ENCODE measurements around the gene KIRREL2. TPM values are rescaled to one million over a fixed set of nuclear protein-coding genes. Genes with fewer than 3 reads are reported as not detected.
A peak's percentile ranks its signal among the peaks of the same experiment; 100 is the strongest.

KIRREL2 gene
- total and polyA plus RNA-seq, 3 experiments from 2014 or later = 0.62 to 0.83 TPM; not detected in 1

DNA sequence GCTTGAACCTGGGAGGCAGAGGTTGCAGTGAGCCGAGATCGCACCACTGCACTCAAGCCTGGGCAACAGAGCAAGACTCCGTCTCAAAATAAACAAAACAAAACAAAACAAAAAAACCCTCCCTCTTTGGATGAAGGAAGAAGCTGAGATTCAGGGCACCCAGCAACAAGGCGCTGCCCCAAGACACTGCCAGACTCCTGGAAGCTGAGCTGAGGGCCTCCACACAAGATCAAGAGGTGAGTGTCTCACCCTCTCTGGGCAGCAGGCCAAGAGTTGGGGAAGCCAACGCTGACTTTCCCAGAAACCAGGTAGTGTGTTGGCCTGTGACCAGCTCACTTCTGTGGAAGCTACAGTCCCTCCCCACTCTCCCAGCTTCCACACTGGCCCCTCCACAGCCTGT is 55.1 kb downstream of the KIRREL2 start:
- Histone ChIP-seq H3K27me3 (ENCODE audit: insufficient read depth, low read length, poor library complexity, severe bottlenecking) (no peaks in the 10 kb centered on the region), H3K27ac (ENCODE audit: low read depth, low read length) (no peak overlapping the region), H3K9me3 (ENCODE audit: low read length) (no peaks in the 10 kb centered on the region), H3K4me3 (ENCODE audit: low read length) (no peak overlapping the region), H3K36me3 (ENCODE audit: insufficient read depth, low read length) (no peaks in the 10 kb centered on the region), H3K4me1 (ENCODE audit: insufficient read depth, low read length) (peaks cover 23% of the 10 kb centered on the region)
- ChIA-PET POLR2A (interaction anchor here (0.6 kb wide), 1 partner anchor 44 kb away, joined by 3 read pairs; no protein-coding TSS in a partner anchor), CTCF (interaction anchor here (1.5 kb wide), 1 partner anchor 30 kb away, joined by 5 read pairs; no protein-coding TSS in a partner anchor)
- H3K4me3 Mint-ChIP-seq = no peak overlapping the region
- H3K27ac Mint-ChIP-seq = peak overlapping the region in 2 of 8 donors; percentile 35 to 81
- no peak for DNase-seq
- no peaks in the 10 kb centered on the region for H3K9me3 Mint-ChIP-seq
- peaks cover 11 to 17% (median 13%) of the 10 kb centered on the region in 3 donors for H3K4me1 Mint-ChIP-seq
- no peaks in the 10 kb centered on the region for H3K36me3 Mint-ChIP-seq
- H3K27me3 Mint-ChIP-seq = no peaks in the 10 kb centered on the region

DNA sequence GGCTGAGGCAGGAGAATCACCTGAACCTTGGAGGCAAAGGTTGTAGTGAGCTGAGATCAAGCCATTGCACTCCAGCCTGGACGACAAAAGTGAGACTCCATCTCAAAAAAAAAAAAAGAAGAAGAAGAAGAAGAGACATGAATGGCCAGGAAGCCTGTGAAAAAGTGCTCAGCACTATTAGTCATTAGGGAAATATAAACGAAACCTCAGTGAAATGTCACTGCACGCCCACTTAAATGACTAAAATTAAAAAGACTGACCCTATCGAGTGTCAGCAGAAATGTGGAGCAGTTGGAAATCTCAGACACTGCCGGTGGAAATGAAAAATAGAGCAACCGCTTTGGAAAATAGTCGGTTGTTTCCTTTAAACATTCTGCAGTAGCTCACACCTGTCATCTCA is 56.9 kb downstream of the KIRREL2 start:
- no peak overlapping the region for H3K27ac ChIP-seq (ENCODE audit: low read depth, low read length)
- POLR2A ChIA-PET = interaction anchor here (0.5 to 0.6 kb wide), 2 partner anchors 96 to 252 kb away, joined by 3 to 6 read pairs; no protein-coding TSS in a partner anchor
- CTCF ChIA-PET = interaction anchor here (0.7 kb wide), 1 partner anchor 1077 kb away, joined by 5 read pairs; no protein-coding TSS in a partner anchor

GRCh38 chr19:35915443-35915842 is 58.7 kb downstream of the KIRREL2 start:
- CTCF ChIA-PET = interaction anchor here (1.5 kb wide), 1 partner anchor 16 kb away, joined by 3 read pairs; no protein-coding TSS in a partner anchor
- Mint-ChIP-seq H3K4me3 (no peak overlapping the region), H3K9me3 (no peaks in the 10 kb centered on the region), H3K36me3 (no peaks in the 10 kb centered on the region), H3K27ac (no peak overlapping the region), H3K4me1 (peaks cover 0 to 4% (median 0%) of the 10 kb centered on the region in 3 donors), H3K27me3 (no peaks in the 10 kb centered on the region)
- POLR2A ChIA-PET = no interaction called here
- H3K27ac ChIP-seq (ENCODE audit: low read depth, low read length) = no peak overlapping the region
- H3K9me3 ChIP-seq (ENCODE audit: low read length) = no peaks in the 10 kb centered on the region
- H3K4me3 ChIP-seq (ENCODE audit: low read length) = no peak overlapping the region
- no peak for DNase-seq
- H3K4me1 ChIP-seq (ENCODE audit: insufficient read depth, low read length) = no peaks in the 10 kb centered on the region
- no peaks in the 10 kb centered on the region for H3K27me3 ChIP-seq (ENCODE audit: insufficient read depth, low read length, poor library complexity, severe bottlenecking)
- no peaks in the 10 kb centered on the region for H3K36me3 ChIP-seq (ENCODE audit: insufficient read depth, low read length)

More for the DNA sequence above, 56.9 kb downstream of the KIRREL2 start:
- no peaks in the 10 kb centered on the region for H3K27me3 Mint-ChIP-seq
- no peak overlapping the region for H3K4me3 ChIP-seq (ENCODE audit: low read length)
- no peak for DNase-seq
- peaks cover 3 to 9% (median 5%) of the 10 kb centered on the region in 3 donors for H3K4me1 Mint-ChIP-seq
- H3K27me3 ChIP-seq (ENCODE audit: insufficient read depth, low read length, poor library complexity, severe bottlenecking) = no peaks in the 10 kb centered on the region
- no peaks in the 10 kb centered on the region for H3K9me3 Mint-ChIP-seq
- H3K4me1 ChIP-seq (ENCODE audit: insufficient read depth, low read length) = peaks cover 12% of the 10 kb centered on the region
- no peaks in the 10 kb centered on the region for H3K36me3 ChIP-seq (ENCODE audit: insufficient read depth, low read length)
- H3K9me3 ChIP-seq (ENCODE audit: low read length) = no peaks in the 10 kb centered on the region
- H3K4me3 Mint-ChIP-seq = no peak overlapping the region
- H3K27ac Mint-ChIP-seq = no peak overlapping the region
- no peaks in the 10 kb centered on the region for H3K36me3 Mint-ChIP-seq

Other genes with a start within 250 kb of the KIRREL2 start
- gene HAUS5, start 244.2 kb upstream of the KIRREL2 start, total RNA-seq = 10 to 100 TPM; 37.3 to 39.3 TPM
- gene HAUS5, start 244.2 kb upstream of the KIRREL2 start, polyA plus RNA-seq = 6.7 TPM
- 100 to 1,000 TPM; 109 to 116 TPM for gene RBM42, start 227.9 kb upstream of the KIRREL2 start, total RNA-seq
- 62.4 TPM for gene RBM42, start 227.9 kb upstream of the KIRREL2 start, polyA plus RNA-seq
- 1 to 10 TPM; 1.2 TPM for gene ETV2, start 215.2 kb upstream of the KIRREL2 start, total RNA-seq
- gene ETV2, start 215.2 kb upstream of the KIRREL2 start, polyA plus RNA-seq = 1.4 TPM
- gene COX6B1, start 208.6 kb upstream of the KIRREL2 start, total RNA-seq = 100 to 1,000 TPM; 433 to 452 TPM
- 753 TPM for gene COX6B1, start 208.6 kb upstream of the KIRREL2 start, polyA plus RNA-seq
- under 1 TPM in 1 of 2 experiments, not detected in 1; 0.22 TPM for gene UPK1A, start 190.4 kb upstream of the KIRREL2 start, total RNA-seq
- gene UPK1A, start 190.4 kb upstream of the KIRREL2 start, polyA plus RNA-seq = not detected
- gene ZBTB32, start 152.4 kb upstream of the KIRREL2 start, total RNA-seq = 100 to 1,000 TPM; 223 to 225 TPM
- gene ZBTB32, start 152.4 kb upstream of the KIRREL2 start, polyA plus RNA-seq = 0.77 TPM
- gene KMT2B, start 138.9 kb upstream of the KIRREL2 start, total RNA-seq = 10 to 100 TPM; 62.6 to 67.8 TPM
- 2.9 TPM for gene KMT2B, start 138.9 kb upstream of the KIRREL2 start, polyA plus RNA-seq
- gene IGFLR1, start 114.5 kb upstream of the KIRREL2 start, total RNA-seq = 100 to 1,000 TPM; 108 to 110 TPM
- gene IGFLR1, start 114.5 kb upstream of the KIRREL2 start, polyA plus RNA-seq = 96.7 TPM
- 10 to 100 TPM; 29.0 to 32.2 TPM for gene U2AF1L4, start 111.5 kb upstream of the KIRREL2 start, total RNA-seq
- gene U2AF1L4, start 111.5 kb upstream of the KIRREL2 start, polyA plus RNA-seq = 37.5 TPM
- 10 to 100 TPM; 50.8 to 57.8 TPM for gene PSENEN, start 111.3 kb upstream of the KIRREL2 start, total RNA-seq
- gene PSENEN, start 111.3 kb upstream of the KIRREL2 start, polyA plus RNA-seq = 101 TPM
- 10 to 100 TPM in 1 of 2 experiments, 1 to 10 TPM in 1; 8.8 to 10.5 TPM for gene LIN37, start 108.3 kb upstream of the KIRREL2 start, total RNA-seq
- 12.7 TPM for gene LIN37, start 108.3 kb upstream of the KIRREL2 start, polyA plus RNA-seq
- not detected for gene HSPB6, start 99.9 kb upstream of the KIRREL2 start, total RNA-seq
- not detected for gene HSPB6, start 99.9 kb upstream of the KIRREL2 start, polyA plus RNA-seq
- gene PROSER3, start 98.7 kb upstream of the KIRREL2 start, total RNA-seq = 10 to 100 TPM; 35.2 to 40.5 TPM
- gene PROSER3, start 98.7 kb upstream of the KIRREL2 start, polyA plus RNA-seq = 8.3 TPM
- gene ARHGAP33, start 81.3 kb upstream of the KIRREL2 start, total RNA-seq = 10 to 100 TPM in 1 of 2 experiments, 1 to 10 TPM in 1; 9.2 to 11.9 TPM
- 0.71 TPM for gene ARHGAP33, start 81.3 kb upstream of the KIRREL2 start, polyA plus RNA-seq
- not detected for gene PRODH2, start 44.1 kb upstream of the KIRREL2 start, total RNA-seq
- gene PRODH2, start 44.1 kb upstream of the KIRREL2 start, polyA plus RNA-seq = not detected
- gene NPHS1, start 4.4 kb upstream of the KIRREL2 start, total RNA-seq = not detected
- not detected for gene NPHS1, start 4.4 kb upstream of the KIRREL2 start, polyA plus RNA-seq
- under 1 TPM; 0.85 to 0.86 TPM for gene APLP1, start 11.7 kb downstream of the KIRREL2 start, total RNA-seq
- gene APLP1, start 11.7 kb downstream of the KIRREL2 start, polyA plus RNA-seq = not detected
- 10 to 100 TPM; 63.3 to 66.5 TPM for gene NFKBID, start 43.6 kb downstream of the KIRREL2 start, total RNA-seq
- gene NFKBID, start 43.6 kb downstream of the KIRREL2 start, polyA plus RNA-seq = 3.0 TPM
- 10 to 100 TPM; 53.4 to 60.1 TPM for gene HCST, start 45.6 kb downstream of the KIRREL2 start, total RNA-seq
- 1,883 TPM for gene HCST, start 45.6 kb downstream of the KIRREL2 start, polyA plus RNA-seq
- gene TYROBP, start 51.4 kb downstream of the KIRREL2 start, total RNA-seq = 1 to 10 TPM; 6.4 to 6.8 TPM
- 96.2 TPM for gene TYROBP, start 51.4 kb downstream of the KIRREL2 start, polyA plus RNA-seq
- 10 to 100 TPM; 12.4 to 12.5 TPM for gene LRFN3, start 79.5 kb downstream of the KIRREL2 start, total RNA-seq
- 3.0 TPM for gene LRFN3, start 79.5 kb downstream of the KIRREL2 start, polyA plus RNA-seq
- gene SDHAF1, start 138.3 kb downstream of the KIRREL2 start, total RNA-seq = 10 to 100 TPM; 21.0 to 21.9 TPM
- gene SDHAF1, start 138.3 kb downstream of the KIRREL2 start, polyA plus RNA-seq = 54.2 TPM
- 1 to 10 TPM; 1.2 to 1.9 TPM for gene SYNE4, start 151.9 kb downstream of the KIRREL2 start, total RNA-seq
- gene SYNE4, start 151.9 kb downstream of the KIRREL2 start, polyA plus RNA-seq = not detected
- 10 to 100 TPM; 37.2 to 41.3 TPM for gene ALKBH6, start 157.3 kb downstream of the KIRREL2 start, total RNA-seq
- 21.2 TPM for gene ALKBH6, start 157.3 kb downstream of the KIRREL2 start, polyA plus RNA-seq
- under 1 TPM; 0.29 to 0.33 TPM for gene CLIP3, start 176.0 kb downstream of the KIRREL2 start, total RNA-seq
- 0.39 TPM for gene CLIP3, start 176.0 kb downstream of the KIRREL2 start, polyA plus RNA-seq
- 1 to 10 TPM; 1.3 to 1.9 TPM for gene THAP8, start 197.4 kb downstream of the KIRREL2 start, total RNA-seq
- 8.5 TPM for gene THAP8, start 197.4 kb downstream of the KIRREL2 start, polyA plus RNA-seq
- 10 to 100 TPM; 15.7 to 15.8 TPM for gene WDR62, start 198.0 kb downstream of the KIRREL2 start, total RNA-seq
- 0.37 TPM for gene WDR62, start 198.0 kb downstream of the KIRREL2 start, polyA plus RNA-seq

Measured in CD8-positive, alpha-beta memory T cell (primary cell).